Measurements from ENCODE around the gene AGBL4. TPM values are rescaled to one million over a fixed set of nuclear protein-coding genes. Genes with fewer than 3 reads are reported as not detected.

Gene AGBL4
- total RNA-seq, 1 donor from 2014 or later, result not detected

- no peak for DNase-seq (ENCODE audit: low read depth in 2 of 2)
Observed at GRCh38 chr1:48773133-48773532, 1250.6 kb downstream of the AGBL4 start.

DNA sequence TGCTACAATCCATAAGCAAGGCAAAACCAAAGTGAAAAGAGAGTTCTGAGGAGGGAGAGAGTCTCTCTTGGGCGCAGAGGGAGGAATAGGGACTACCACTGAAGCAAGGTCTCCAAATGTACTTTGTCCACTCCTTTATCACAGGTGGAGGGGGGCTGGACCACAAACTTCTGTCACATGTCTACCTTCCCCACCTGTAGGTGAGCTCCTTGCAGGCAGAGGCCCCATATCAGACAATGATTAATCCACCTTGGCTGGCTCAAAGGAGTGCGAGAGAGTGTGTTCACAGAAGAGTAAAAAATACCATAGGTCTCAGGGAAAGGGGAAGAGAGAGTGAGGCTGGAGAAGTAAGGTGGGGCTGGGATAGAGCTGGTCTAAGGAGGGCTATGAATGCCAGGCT is 1251.5 kb downstream of the AGBL4 start:
- no peak for DNase-seq (ENCODE audit: low read depth in 2 of 2)

GRCh38 chr1:48771561-48771960 is 1252.2 kb downstream of the AGBL4 start:
- no peak for DNase-seq (ENCODE audit: low read depth in 2 of 2)

DNA sequence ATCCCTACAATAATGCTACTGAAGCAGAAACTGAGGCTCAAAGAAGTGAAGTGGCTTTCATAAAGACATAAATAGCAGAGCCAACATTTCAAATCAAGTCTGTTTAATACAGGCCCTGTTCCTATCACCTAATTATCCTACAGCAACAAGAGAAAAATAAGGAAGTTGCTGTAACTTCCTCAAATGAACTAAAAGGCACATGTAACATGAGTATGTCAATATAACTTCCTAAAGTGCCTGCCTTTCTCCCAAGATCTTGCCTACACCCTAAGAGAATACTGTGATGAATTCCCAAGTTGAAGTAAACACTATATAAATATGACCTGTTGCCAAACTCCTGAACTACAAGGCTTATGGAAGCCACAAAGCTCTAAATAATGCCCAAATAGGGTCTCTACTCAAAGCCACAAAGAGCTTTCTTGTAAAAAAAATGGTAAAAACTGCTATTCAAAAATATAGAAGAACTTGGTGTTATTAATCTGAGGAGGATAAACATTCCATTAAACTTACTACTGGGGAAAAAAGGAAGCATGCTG is 1255.7 kb downstream of the AGBL4 start:
- no peak for DNase-seq (ENCODE audit: low read depth in 2 of 2)

DNA sequence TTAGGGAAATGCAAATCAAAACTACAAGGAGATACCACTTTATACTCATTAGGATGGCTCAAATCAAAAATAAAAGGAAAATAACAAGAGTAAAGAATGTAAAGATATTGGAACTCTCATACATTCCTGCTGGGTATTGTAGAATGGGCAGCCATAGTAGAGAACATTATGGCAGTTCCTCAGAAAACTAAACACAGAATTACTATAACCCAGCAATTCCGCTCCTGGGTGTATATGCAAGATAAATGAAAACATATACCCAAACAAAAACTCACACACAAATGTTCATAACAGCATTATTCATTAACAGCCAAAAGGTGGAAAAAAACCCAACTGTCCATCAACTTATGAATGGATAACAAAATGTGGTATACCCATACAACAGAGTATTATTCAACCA is 1258.4 kb downstream of the AGBL4 start:
- DNase-seq (ENCODE audit: low read depth in 2 of 2), result no peak

GRCh38 chr1:48761986-48762385 is 1261.8 kb downstream of the AGBL4 start:
- no peak for DNase-seq (ENCODE audit: low read depth in 2 of 2)

GRCh38 chr1:48761411-48761810 is 1262.3 kb downstream of the AGBL4 start:
- DNase-seq (ENCODE audit: low read depth in 2 of 2), result no peak

GRCh38 chr1:48760857-48761256 is 1262.9 kb downstream of the AGBL4 start:
- DNase-seq (ENCODE audit: low read depth in 2 of 2), result no peak

DNA sequence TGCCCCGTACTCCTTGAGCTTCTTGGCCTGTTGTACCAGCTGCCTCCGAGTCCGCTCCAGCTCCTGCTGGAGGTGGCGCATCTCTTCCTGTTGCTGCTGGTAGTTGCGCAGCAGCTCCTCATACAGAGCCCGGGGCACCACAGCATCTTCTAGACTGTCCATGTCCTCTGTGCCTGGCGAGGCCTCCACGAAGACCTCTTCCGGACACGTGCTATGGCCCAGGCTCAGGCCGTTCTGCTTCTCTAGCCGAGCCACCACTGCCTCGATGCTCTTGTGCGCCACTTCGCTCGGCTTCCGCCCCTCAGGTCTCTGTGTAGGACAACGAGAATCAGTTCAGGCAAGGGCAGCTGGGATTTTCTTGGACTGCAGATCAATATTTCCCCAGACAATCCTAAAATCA is 1264.8 kb downstream of the AGBL4 start:
- no peak for DNase-seq (ENCODE audit: low read depth in 2 of 2)

DNA sequence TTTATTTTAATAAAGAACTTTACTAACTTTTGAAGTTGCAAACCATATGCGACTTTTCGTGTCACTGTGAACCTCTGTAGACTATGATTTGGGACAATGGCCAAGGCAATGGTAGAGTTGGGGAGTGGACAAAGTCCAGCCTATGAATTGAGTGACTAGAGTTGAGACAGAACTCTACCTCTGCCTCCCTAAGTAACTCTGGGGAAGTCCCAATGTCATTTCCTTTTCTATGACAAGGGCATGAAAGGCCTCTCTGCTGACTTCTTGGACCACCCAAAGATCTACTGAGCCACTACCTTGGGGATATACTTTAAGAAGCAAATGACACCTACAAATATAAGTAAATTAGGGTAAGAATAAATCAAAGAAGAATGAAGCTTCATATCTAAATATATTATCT is 1266.4 kb downstream of the AGBL4 start:
- DNase-seq (ENCODE audit: low read depth in 2 of 2), result no peak

DNA sequence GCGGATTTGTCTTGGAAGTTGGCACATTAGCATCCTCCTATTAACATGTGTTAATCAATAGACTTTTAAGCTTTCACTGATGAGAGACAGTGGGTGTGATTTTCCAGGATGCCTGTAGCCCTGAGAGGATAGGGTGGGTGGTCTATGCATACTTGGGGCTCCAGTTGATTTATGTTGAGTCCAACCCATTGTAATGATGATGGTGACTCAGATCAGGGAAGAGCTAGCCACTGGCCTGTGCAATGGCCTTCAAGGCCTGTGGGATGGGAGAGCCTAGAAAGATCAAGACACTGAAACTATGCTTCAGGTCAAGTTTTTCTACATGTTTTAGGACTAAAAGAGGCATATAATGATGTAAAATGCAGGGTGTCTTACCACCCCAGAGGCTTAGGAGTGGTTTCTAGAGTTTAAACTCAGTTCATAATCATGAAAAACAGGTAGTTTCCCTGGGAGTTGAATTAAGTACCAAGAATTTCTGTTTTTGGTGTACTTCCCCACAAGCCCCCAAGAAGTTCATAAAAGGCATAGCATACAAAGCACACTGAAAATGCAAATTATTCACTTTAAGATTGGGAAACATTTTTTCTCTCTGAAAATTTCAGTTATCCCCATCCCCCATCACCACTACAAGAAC is 1267.0 kb downstream of the AGBL4 start:
- no peak for DNase-seq (ENCODE audit: low read depth in 2 of 2)

DNA sequence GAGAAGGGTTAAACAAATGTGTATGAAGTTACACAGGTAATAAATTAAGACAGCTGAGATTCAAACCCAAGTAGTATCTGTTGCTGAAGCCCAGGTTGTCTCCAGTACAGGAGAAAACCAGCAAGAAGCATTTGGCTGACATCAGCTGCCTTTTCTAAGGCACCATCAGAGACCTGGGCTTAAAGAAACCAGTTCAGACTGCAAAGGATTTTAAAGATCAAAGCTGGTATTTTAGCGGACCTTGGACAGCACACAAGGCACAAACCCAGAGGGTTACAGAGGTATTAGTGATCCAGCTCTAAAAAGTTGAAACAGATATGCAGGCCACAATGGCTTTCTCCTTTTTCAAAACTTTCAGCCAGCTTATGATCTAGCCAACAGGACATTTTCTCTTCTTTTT is 1270.5 kb downstream of the AGBL4 start:
- DNase-seq (ENCODE audit: low read depth in 2 of 2), result no peak

GRCh38 chr1:48750109-48750508 is 1273.6 kb downstream of the AGBL4 start:
- DNase-seq (ENCODE audit: low read depth in 2 of 2), result no peak

DNA sequence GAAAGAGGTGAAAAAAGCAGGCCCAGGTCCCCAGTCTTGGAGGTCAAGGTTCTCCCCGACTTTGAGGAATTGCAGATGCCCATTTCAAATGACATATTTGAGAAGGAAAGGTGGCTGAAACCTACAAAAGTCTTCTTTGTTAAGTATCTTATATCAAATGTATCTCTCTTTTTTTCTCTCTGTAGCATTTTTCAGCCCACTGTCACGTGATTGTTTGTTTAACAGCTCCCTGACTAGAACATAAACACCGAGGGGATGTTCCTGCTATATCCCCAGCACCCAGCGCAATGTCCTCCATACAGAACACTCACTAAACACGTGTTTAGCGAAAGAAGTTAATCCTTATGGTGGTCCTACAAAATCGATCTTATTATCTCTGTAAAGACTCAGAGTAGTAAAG is 1274.7 kb downstream of the AGBL4 start:
- no peak for DNase-seq (ENCODE audit: low read depth in 2 of 2)

GRCh38 chr1:48746906-48747305 is 1276.8 kb downstream of the AGBL4 start:
- DNase-seq (ENCODE audit: low read depth in 2 of 2), result no peak

GRCh38 chr1:48744032-48744431 is 1279.7 kb downstream of the AGBL4 start:
- DNase-seq (ENCODE audit: low read depth in 2 of 2), result no peak

GRCh38 chr1:48743480-48743879 is 1280.3 kb downstream of the AGBL4 start:
- DNase-seq (ENCODE audit: low read depth in 2 of 2), result no peak

GRCh38 chr1:48741380-48741779 is 1282.4 kb downstream of the AGBL4 start:
- DNase-seq (ENCODE audit: low read depth in 2 of 2), result no peak

- no peak for DNase-seq (ENCODE audit: low read depth in 2 of 2)
Observed at GRCh38 chr1:48740621-48741020, 1283.1 kb downstream of the AGBL4 start.

DNA sequence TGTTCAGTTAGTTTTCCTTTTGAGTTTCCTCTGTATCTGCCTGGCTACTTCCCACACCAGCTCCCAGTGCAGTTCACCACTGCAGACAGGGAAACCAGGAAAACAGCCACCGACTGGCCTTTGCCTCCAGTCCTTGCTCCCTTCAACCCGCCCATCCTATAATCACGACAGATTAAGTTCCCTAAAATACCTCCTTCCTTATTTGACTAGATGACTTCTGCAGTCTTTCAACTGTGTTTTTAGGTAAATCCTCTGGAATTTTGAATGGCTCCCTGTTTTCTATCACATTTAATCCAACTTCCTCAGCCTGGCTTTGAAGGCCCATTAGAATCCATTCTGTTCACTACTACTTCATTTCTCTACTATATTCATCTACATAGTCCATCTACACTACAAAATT is 1284.7 kb downstream of the AGBL4 start:
- DNase-seq (ENCODE audit: low read depth in 2 of 2), result no peak

DNA sequence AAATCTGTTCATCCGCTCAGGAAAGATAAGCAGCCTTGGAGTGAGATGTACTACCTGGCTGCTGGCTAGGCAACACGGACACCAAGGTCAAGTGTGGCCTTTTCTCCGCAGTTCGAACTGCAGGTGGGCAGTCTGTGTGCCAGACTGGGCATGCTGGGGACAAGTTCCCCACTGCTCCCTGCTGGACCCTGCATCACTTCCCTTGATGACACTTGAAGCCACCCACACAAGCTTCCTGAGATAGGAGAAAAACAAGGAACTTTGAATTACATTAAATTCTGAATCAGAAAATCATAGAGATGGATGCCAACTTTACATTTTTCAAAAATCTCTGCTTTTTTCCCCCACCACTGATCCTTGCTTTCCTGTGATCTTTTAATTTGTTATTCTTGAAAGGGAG is 1285.4 kb downstream of the AGBL4 start:
- no peak for DNase-seq (ENCODE audit: low read depth in 2 of 2)

DNA sequence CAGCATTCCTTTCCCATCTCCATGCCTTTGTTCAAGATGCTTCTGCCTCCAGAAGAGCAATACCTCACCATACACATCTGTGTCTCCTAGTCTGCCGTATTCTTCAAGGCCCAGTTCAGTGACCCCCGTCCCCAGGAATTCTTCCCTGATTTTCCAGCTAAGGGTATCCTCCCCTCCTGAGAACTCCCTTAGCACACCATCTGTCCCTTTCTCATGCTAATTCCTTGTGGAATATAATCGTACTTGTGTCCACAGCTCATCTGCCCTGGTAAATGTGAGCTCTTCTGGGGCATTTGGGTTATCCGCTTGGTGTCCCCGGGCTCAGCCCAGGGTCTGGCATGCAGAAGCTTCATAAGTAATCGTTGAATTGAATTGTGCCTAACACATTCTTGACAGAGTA is 1288.0 kb downstream of the AGBL4 start:
- no peak for DNase-seq (ENCODE audit: low read depth in 2 of 2)

- DNase-seq (ENCODE audit: low read depth in 2 of 2), result no peak
Observed at GRCh38 chr1:48730164-48730910, 1293.4 kb downstream of the AGBL4 start.

Measured in dermis microvascular lymphatic vessel endothelial cell (primary cell).